CD4-positive, alpha-beta T cell (primary cell): ENCODE results near the gene UVSSA. TPM values are rescaled to one million over a fixed set of nuclear protein-coding genes. Genes with fewer than 3 reads are reported as not detected.

Experiments used
- ATAC-seq: fragments of 200-7000 bp; cut with Tn5 transposase; one replicate; pipeline ENCODE4 v1.10.0; 2022; ENCODE audit warnings: mild to moderate bottlenecking; ENCODE audit not compliant: poor library complexity
- CTCF ChIA-PET: fragments of 350-600 bp; sonication (Branson Sonifier 250); formaldehyde crosslinking; loops from one replicate; lab custom pipeline; 2021; ENCODE audit warnings: antibody characterized with exemption, inconsistent platforms; lab: Charles Lee
- POLR2A ChIA-PET: fragments of 350-600 bp; sonication (Branson Sonifier 250); formaldehyde crosslinking; loops from one replicate; lab custom pipeline; 2021; ENCODE audit warnings: antibody characterized with exemption, inconsistent platforms; lab: Charles Lee
- DNase-seq, 14 experiments: peaks; one replicate each; pipeline ENCODE4 v3.0.0-alpha.2; 2013 to 2020; ENCODE audit warnings: mixed read lengths in 2 of 14
- H3K27ac ChIP-seq, 2 donors: one replicate each; pipeline versions ENCODE4 v1.5.1 to v1.7.0; 2013; ENCODE audit warnings: low read length in 2 of 2, low read depth in 1 of 2, mild to moderate bottlenecking in 1 of 2
- H3K27me3 ChIP-seq, 2 experiments: 1 replicate in 1 of 2; 2 replicates in 1 of 2; pipeline versions ENCODE4 v1.6.1 to v1.7.0; 2013; ENCODE audit warnings: low read length in 2 of 2, control low read depth in 1 of 2, mild to moderate bottlenecking in 1 of 2, moderate library complexity in 1 of 2; ENCODE audit not compliant: insufficient read depth in 2 of 2, control insufficient read depth in 1 of 2
- H3K36me3 ChIP-seq: one replicate; pipeline ENCODE4 v1.6.1; 2013; ENCODE audit warnings: low read length, control low read depth; ENCODE audit not compliant: insufficient read depth
- H3K4me1 ChIP-seq: one replicate; pipeline ENCODE4 v1.6.1; 2013; ENCODE audit warnings: low read length, control low read depth; ENCODE audit not compliant: insufficient read depth
- H3K4me3 ChIP-seq: one replicate; pipeline ENCODE4 v1.5.1; 2013; ENCODE audit warnings: mild to moderate bottlenecking, low read length, moderate library complexity
- H3K9me3 ChIP-seq, 2 experiments: 1 replicate in 1 of 2; 2 replicates in 1 of 2; pipeline versions ENCODE4 v1.6.1 to v1.7.0; 2013; ENCODE audit warnings: low read length in 2 of 2, mild to moderate bottlenecking in 2 of 2, control low read depth in 1 of 2, moderate library complexity in 1 of 2; ENCODE audit not compliant: control insufficient read depth in 1 of 2, insufficient read depth in 1 of 2
- H3K27ac Mint-ChIP-seq: one replicate; pipeline ENCODE4 v1.8.0; 2020; ENCODE audit warnings: mixed read lengths
- H3K27me3 Mint-ChIP-seq: one replicate; pipeline ENCODE4 v1.8.0; 2021; ENCODE audit warnings: mixed read lengths
- H3K36me3 Mint-ChIP-seq: one replicate; pipeline ENCODE4 v1.8.0; 2021; ENCODE audit warnings: low read depth, mixed read lengths
- H3K4me1 Mint-ChIP-seq: one replicate; pipeline ENCODE4 v1.8.0; 2021; ENCODE audit warnings: low read depth, mixed read lengths
- H3K4me3 Mint-ChIP-seq: one replicate; pipeline ENCODE4 v1.8.0; 2020; ENCODE audit warnings: mild to moderate bottlenecking, mixed read lengths
- H3K9me3 Mint-ChIP-seq: one replicate; pipeline ENCODE4 v1.8.0; 2020; ENCODE audit warnings: mixed read lengths
- CTCF ChIP-seq: fragments of 200-600 bp; IDR thresholded peaks from one replicate; pipeline ENCODE4 v1.8.0; 2022; ENCODE audit warnings: antibody characterized with exemption, mild to moderate bottlenecking
- intact Hi-C, 2 experiments: fragments of 100-400 bp; cut with DNase I in 1 of 2; cut with micrococcal nuclease in 1 of 2; formaldehyde crosslinking; loops; one replicate each; pipeline versions ENCODE4 v1.15.1 to v1.9.0; 2023 to 2025; cut with DNase I, micrococcal nuclease
- total RNA-seq, 174 experiments: library from RNA in 2 of 174; stranded (reverse) in 2 of 174; gene quantifications; one replicate each; pipeline ENCODE4 v1.2.3 and lab custom pipeline; 2021 to 2026

Gene UVSSA
- total RNA-seq, 2 experiments from 2014 or later: 31.1 to 33.1 TPM

- Histone ChIP-seq H3K9me3 (peaks cover 0 to 61% of the 10 kb centered on the region in 2 experiments), H3K4me1 (peaks cover 2% of the 10 kb centered on the region), H3K27me3 (peaks cover 63 to 75% of the 10 kb centered on the region in 2 experiments), H3K4me3 (no peak overlapping the region), H3K36me3 (no peaks in the 10 kb centered on the region), H3K27ac (no peak overlapping the region)
- no peak for DNase-seq
- no peak for ATAC-seq
- no peaks in the 10 kb centered on the region for H3K9me3 Mint-ChIP-seq
- intact Hi-C loops: no loop called here
- ChIA-PET POLR2A (no interaction called here), CTCF (no interaction called here)
- H3K27me3 Mint-ChIP-seq: peaks cover 68% of the 10 kb centered on the region
- no peak overlapping the region for H3K27ac Mint-ChIP-seq
- no peaks in the 10 kb centered on the region for H3K36me3 Mint-ChIP-seq
- TF ChIP-seq CTCF: no peak
- no peak overlapping the region for H3K4me3 Mint-ChIP-seq
- H3K4me1 Mint-ChIP-seq: no peaks in the 10 kb centered on the region
These were observed 62.8 kb downstream of the UVSSA start for GRCh38 chr4:1409491-1410425.

GRCh38 chr4:1410491-1411325, 63.7 kb downstream of the UVSSA start:
- H3K27me3 ChIP-seq: peaks cover 62 to 74% of the 10 kb centered on the region in 2 experiments
- H3K36me3 ChIP-seq: no peaks in the 10 kb centered on the region
- no peak for TF ChIP-seq CTCF
- ATAC-seq: no peak
- H3K27ac ChIP-seq: no peak overlapping the region
- peak in 11 of 14 experiments; percentile 19 to 62 (median 31) for DNase-seq
- Mint-ChIP-seq H3K27ac (no peak overlapping the region), H3K4me3 (no peak overlapping the region), H3K27me3 (peaks cover 67% of the 10 kb centered on the region), H3K9me3 (no peaks in the 10 kb centered on the region), H3K36me3 (no peaks in the 10 kb centered on the region), H3K4me1 (no peaks in the 10 kb centered on the region)
- H3K4me3 ChIP-seq: no peak overlapping the region
- CTCF ChIA-PET: no interaction called here
- peaks cover 0 to 68% of the 10 kb centered on the region in 2 experiments for H3K9me3 ChIP-seq
- intact Hi-C loops: no loop called here
- no peaks in the 10 kb centered on the region for H3K4me1 ChIP-seq
- POLR2A ChIA-PET: no interaction called here

- Histone ChIP-seq H3K4me1 (no peaks in the 10 kb centered on the region), H3K27me3 (peaks cover 70 to 80% of the 10 kb centered on the region in 2 experiments), H3K9me3 (peaks cover 0 to 77% of the 10 kb centered on the region in 2 experiments), H3K4me3 (no peak overlapping the region), H3K27ac (no peak overlapping the region), H3K36me3 (no peaks in the 10 kb centered on the region)
- ChIA-PET CTCF (no interaction called here), POLR2A (no interaction called here)
- Mint-ChIP-seq H3K4me1 (no peaks in the 10 kb centered on the region), H3K27ac (no peak overlapping the region), H3K9me3 (no peaks in the 10 kb centered on the region), H3K27me3 (peaks cover 76% of the 10 kb centered on the region), H3K36me3 (no peaks in the 10 kb centered on the region), H3K4me3 (no peak overlapping the region)
- no peak for TF ChIP-seq CTCF
- intact Hi-C loops: no loop called here
- DNase-seq: peak in 1 of 14 experiments; percentile 14
- ATAC-seq: no peak
These were observed 64.7 kb downstream of the UVSSA start for GRCh38 chr4:1411436-1412375.
